HepG2 (cell line): Measurements from ENCODE around the gene TCF25. TPM values are rescaled to one million over a fixed set of nuclear protein-coding genes. Genes with fewer than 3 reads are reported as not detected.

Experiments used
- ARHGAP35 ChIP-seq: sonication (generic); formaldehyde crosslinking; IDR thresholded peaks from 2 replicates; pipeline ENCODE4 v1.9.0; 2022; ENCODE audit warnings: mild to moderate bottlenecking, inconsistent platforms, moderate library complexity, missing genetic modification reagents, borderline replicate concordance
- BHLHE40 ChIP-seq: IDR thresholded peaks from 2 replicates; pipeline ENCODE4 v1.6.1; 2011; ENCODE audit warnings: low read length, improper control_type of control experiment
- CBX5 ChIP-seq: sonication (generic); formaldehyde crosslinking; IDR thresholded peaks from 2 replicates; pipeline ENCODE4 v1.4.0; 2020; ENCODE audit warnings: missing genetic modification reagents, borderline replicate concordance
- HDAC2 ChIP-seq: sonication (generic); formaldehyde crosslinking; IDR thresholded peaks from 2 replicates; pipeline ENCODE4 v1.4.0; 2020; ENCODE audit warnings: missing genetic modification reagents
- NFRKB ChIP-seq: fragments of 450-650 bp; IDR thresholded peaks from 2 replicates; pipeline ENCODE4 v1.6.1; 2017
- NPAS2 ChIP-seq: sonication (generic); formaldehyde crosslinking; IDR thresholded peaks from 2 replicates; pipeline ENCODE4 v1.8.0; 2022; ENCODE audit warnings: mild to moderate bottlenecking, missing genetic modification reagents, borderline replicate concordance
- RBM39 ChIP-seq: fragments of 200-400 bp; formaldehyde crosslinking; IDR thresholded peaks from one replicate; pipeline ENCODE4 v1.6.1; 2018; ENCODE audit warnings: antibody characterized with exemption, mild to moderate bottlenecking, low read depth, low read length; ENCODE audit not compliant: poor library complexity, severe bottlenecking
- ZNF143 ChIP-seq: sonication (generic); formaldehyde crosslinking; IDR thresholded peaks from 2 replicates; pipeline ENCODE4 v1.4.0; 2020; ENCODE audit warnings: missing genetic modification reagents
- ZNF569 ChIP-seq: sonication (generic); formaldehyde crosslinking; IDR thresholded peaks from 2 replicates; pipeline ENCODE4 v1.5.0; 2020; ENCODE audit warnings: mild to moderate bottlenecking, missing genetic modification reagents, moderate library complexity, borderline replicate concordance
- ZNF724P ChIP-seq: sonication (generic); formaldehyde crosslinking; IDR thresholded peaks from 2 replicates; pipeline ENCODE4 v1.8.0; 2022; ENCODE audit warnings: missing genetic modification reagents, borderline replicate concordance
- ZNF749 ChIP-seq: sonication (generic); formaldehyde crosslinking; IDR thresholded peaks from 2 replicates; pipeline ENCODE4 v1.8.0; 2022; ENCODE audit warnings: mild to moderate bottlenecking, missing genetic modification reagents, moderate library complexity, borderline replicate concordance
- ZNF780A ChIP-seq: sonication (generic); formaldehyde crosslinking; IDR thresholded peaks from 2 replicates; pipeline ENCODE4 v1.8.0; 2022; ENCODE audit warnings: mild to moderate bottlenecking, missing genetic modification reagents, moderate library complexity
- ZNF841 ChIP-seq: sonication (generic); formaldehyde crosslinking; IDR thresholded peaks from 2 replicates; pipeline ENCODE4 v1.8.1; 2023; ENCODE audit warnings: missing genetic modification reagents, borderline replicate concordance
- ZNF891 ChIP-seq: sonication (generic); formaldehyde crosslinking; IDR thresholded peaks from 2 replicates; pipeline ENCODE4 v1.5.0; 2020; ENCODE audit warnings: mild to moderate bottlenecking, missing genetic modification reagents
- ZSCAN20 ChIP-seq: sonication (generic); formaldehyde crosslinking; IDR thresholded peaks from 2 replicates; pipeline ENCODE4 v1.4.0; 2020; ENCODE audit warnings: missing genetic modification reagents, mild to moderate bottlenecking, borderline replicate concordance
- polyA plus RNA-seq, 8 experiments: library from polyadenylated mRNA; depleted of rRNA in 3 of 8; stranded (reverse) in 7 of 8; unstranded in 1 of 8; fragments of >200 nt; fragmentation: Illumina TruSeq in 4 of 8; extraction: Trizol in 4 of 8; gene quantifications; 2 replicates each; pipeline versions ENCODE4 v1.2.1 to v1.2.3, GENCODE V29; 2011 to 2016; ENCODE audit warnings: low read depth in 4 of 8, missing spikeins in 1 of 8, mixed read lengths in 1 of 8; ENCODE audit not compliant: insufficient read depth in 1 of 8
- total RNA-seq, 5 experiments: library from RNA; depleted of rRNA; stranded (reverse); fragments of >200 nt; fragmentation: Illumina TruSeq; extraction: Trizol; gene quantifications; 2 replicates each; pipeline ENCODE4 v1.2.3, GENCODE V29; 2016; ENCODE audit warnings: low read depth in 1 of 5
- TF ChIP-seq, protein P1 (sequence below): IDR thresholded peaks from 2 replicates; pipeline ENCODE4 v1.6.1; 2016; ENCODE audit warnings: low read depth, missing genetic modification reagents, missing compliant biosample characterization
- TF ChIP-seq, protein P2 (sequence below): sonication (generic); formaldehyde crosslinking; IDR thresholded peaks from 2 replicates; pipeline ENCODE4 v1.4.0; 2020; ENCODE audit warnings: low read depth, mild to moderate bottlenecking, missing genetic modification reagents
- TF ChIP-seq, protein P3 (sequence below): sonication (generic); formaldehyde crosslinking; IDR thresholded peaks from 2 replicates; pipeline ENCODE4 v1.8.1; 2023; ENCODE audit warnings: mild to moderate bottlenecking, inconsistent platforms, moderate library complexity, missing genetic modification reagents, borderline replicate concordance
- TF ChIP-seq, protein P4 (sequence below): sonication (generic); formaldehyde crosslinking; IDR thresholded peaks from 2 replicates; pipeline ENCODE4 v1.5.0; 2020; ENCODE audit warnings: missing genetic modification reagents

TCF25 gene
- total and polyA plus RNA-seq, 2 of the 13 experiments (the other 11 are each of a cell fraction or from before 2014, with no cell fraction given): 138 to 206 TPM

DNA sequence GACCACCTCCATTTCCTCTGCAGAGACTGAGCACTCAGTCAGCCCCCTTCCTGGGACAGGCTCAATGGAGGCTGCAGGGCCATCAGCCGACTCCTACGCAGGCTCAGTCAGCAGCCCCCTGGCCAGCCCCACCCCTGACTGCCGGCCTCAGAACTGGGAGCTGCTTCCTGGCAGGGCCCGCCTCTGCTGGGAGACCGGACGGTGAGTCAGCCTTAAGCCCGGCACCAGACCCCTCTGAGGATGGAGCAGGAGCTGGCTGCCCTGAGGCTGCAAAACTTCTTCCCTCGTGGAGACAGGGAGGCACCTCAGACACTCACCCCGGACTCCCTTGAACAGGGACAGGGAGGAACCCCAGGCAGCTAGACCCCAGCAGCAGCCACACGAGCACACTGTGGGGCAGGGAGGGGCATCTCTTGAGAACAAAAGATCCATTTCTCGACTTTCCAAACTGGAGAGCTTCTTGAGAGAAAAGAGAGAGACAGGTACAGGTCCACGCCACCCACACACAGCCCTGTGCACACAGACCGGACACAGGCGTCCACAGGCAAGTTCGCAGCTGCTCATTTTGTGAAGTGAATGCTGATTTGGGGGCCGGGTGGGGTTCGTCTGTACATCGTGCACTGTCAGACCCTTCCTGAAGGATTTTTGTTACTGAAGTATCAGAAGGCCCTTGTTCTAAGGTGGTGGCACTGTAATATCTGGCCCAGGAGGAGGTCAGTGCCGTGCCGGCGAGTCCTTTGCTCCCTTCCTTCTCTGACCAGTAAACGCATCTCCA lies 48.5 kb downstream of the TCF25 start (continued):
- TF ChIP-seq, protein P1, sequence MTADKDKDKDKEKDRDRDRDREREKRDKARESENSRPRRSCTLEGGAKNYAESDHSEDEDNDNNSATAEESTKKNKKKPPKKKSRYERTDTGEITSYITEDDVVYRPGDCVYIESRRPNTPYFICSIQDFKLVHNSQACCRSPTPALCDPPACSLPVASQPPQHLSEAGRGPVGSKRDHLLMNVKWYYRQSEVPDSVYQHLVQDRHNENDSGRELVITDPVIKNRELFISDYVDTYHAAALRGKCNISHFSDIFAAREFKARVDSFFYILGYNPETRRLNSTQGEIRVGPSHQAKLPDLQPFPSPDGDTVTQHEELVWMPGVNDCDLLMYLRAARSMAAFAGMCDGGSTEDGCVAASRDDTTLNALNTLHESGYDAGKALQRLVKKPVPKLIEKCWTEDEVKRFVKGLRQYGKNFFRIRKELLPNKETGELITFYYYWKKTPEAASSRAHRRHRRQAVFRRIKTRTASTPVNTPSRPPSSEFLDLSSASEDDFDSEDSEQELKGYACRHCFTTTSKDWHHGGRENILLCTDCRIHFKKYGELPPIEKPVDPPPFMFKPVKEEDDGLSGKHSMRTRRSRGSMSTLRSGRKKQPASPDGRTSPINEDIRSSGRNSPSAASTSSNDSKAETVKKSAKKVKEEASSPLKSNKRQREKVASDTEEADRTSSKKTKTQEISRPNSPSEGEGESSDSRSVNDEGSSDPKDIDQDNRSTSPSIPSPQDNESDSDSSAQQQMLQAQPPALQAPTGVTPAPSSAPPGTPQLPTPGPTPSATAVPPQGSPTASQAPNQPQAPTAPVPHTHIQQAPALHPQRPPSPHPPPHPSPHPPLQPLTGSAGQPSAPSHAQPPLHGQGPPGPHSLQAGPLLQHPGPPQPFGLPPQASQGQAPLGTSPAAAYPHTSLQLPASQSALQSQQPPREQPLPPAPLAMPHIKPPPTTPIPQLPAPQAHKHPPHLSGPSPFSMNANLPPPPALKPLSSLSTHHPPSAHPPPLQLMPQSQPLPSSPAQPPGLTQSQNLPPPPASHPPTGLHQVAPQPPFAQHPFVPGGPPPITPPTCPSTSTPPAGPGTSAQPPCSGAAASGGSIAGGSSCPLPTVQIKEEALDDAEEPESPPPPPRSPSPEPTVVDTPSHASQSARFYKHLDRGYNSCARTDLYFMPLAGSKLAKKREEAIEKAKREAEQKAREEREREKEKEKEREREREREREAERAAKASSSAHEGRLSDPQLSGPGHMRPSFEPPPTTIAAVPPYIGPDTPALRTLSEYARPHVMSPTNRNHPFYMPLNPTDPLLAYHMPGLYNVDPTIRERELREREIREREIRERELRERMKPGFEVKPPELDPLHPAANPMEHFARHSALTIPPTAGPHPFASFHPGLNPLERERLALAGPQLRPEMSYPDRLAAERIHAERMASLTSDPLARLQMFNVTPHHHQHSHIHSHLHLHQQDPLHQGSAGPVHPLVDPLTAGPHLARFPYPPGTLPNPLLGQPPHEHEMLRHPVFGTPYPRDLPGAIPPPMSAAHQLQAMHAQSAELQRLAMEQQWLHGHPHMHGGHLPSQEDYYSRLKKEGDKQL (CRISPR knock-in tag): no peak
- TF ChIP-seq, protein P2, sequence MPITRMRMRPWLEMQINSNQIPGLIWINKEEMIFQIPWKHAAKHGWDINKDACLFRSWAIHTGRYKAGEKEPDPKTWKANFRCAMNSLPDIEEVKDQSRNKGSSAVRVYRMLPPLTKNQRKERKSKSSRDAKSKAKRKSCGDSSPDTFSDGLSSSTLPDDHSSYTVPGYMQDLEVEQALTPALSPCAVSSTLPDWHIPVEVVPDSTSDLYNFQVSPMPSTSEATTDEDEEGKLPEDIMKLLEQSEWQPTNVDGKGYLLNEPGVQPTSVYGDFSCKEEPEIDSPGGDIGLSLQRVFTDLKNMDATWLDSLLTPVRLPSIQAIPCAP (CRISPR knock-in tag): 0 out of 2 replicates have a peak, but pooled peaks have one; percentile 63
- TF ChIP-seq ZNF891 (CRISPR knock-in tag) (peak; percentile 89), ZNF780A (CRISPR knock-in tag) (no peak), ZNF724P (CRISPR knock-in tag) (no peak), NFRKB (no peak), ZNF143 (CRISPR knock-in tag) (peak; percentile 39; the same call in 1 of the 2 replicates), HDAC2 (CRISPR knock-in tag) (peak; percentile 70; the same call in 1 of the 2 replicates), NPAS2 (CRISPR knock-in tag) (no peak), ARHGAP35 (CRISPR knock-in tag) (no peak; the same call in 1 of the 2 replicates), ZNF841 (CRISPR knock-in tag) (no peak), ZNF749 (CRISPR knock-in tag) (0 out of 2 replicates have a peak, but pooled peaks have one; percentile 24), ZNF569 (CRISPR knock-in tag) (no peak), BHLHE40 (peak; percentile 47; the same call in 1 of the 2 replicates), CBX5 (CRISPR knock-in tag) (peak; percentile 20; the same call in 1 of the 2 replicates), ZSCAN20 (CRISPR knock-in tag) (no peak), RBM39 (no peak)
- TF ChIP-seq, protein P3, sequence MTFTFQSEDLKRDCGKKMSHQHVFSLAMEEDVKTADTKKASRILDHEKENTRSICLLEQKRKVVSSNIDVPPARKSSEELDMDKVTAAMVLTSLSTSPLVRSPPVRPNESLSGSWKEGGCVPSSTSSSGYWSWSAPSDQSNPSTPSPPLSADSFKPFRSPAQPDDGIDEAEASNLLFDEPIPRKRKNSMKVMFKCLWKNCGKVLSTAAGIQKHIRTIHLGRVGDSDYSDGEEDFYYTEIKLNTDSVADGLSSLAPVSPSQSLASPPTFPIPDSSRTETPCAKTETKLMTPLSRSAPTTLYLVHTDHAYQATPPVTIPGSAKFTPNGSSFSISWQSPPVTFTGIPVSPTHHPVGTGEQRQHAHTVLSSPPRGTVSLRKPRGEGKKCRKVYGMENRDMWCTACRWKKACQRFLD (CRISPR knock-in tag): peak; percentile 57; the same call in 1 of the 2 replicates
- TF ChIP-seq, protein P4, sequence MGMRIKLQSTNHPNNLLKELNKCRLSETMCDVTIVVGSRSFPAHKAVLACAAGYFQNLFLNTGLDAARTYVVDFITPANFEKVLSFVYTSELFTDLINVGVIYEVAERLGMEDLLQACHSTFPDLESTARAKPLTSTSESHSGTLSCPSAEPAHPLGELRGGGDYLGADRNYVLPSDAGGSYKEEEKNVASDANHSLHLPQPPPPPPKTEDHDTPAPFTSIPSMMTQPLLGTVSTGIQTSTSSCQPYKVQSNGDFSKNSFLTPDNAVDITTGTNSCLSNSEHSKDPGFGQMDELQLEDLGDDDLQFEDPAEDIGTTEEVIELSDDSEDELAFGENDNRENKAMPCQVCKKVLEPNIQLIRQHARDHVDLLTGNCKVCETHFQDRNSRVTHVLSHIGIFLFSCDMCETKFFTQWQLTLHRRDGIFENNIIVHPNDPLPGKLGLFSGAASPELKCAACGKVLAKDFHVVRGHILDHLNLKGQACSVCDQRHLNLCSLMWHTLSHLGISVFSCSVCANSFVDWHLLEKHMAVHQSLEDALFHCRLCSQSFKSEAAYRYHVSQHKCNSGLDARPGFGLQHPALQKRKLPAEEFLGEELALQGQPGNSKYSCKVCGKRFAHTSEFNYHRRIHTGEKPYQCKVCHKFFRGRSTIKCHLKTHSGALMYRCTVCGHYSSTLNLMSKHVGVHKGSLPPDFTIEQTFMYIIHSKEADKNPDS (CRISPR knock-in tag): peak; percentile 81
